Measurements from ENCODE around the gene SMAD2. TPM values are rescaled to one million over a fixed set of nuclear protein-coding genes. Genes with fewer than 3 reads are reported as not detected.

Gene SMAD2
- total and polyA plus RNA-seq, 2 of the 8 experiments (the other 6 are each of a cell fraction or from before 2014, with no cell fraction given), result 28.4 to 124 TPM

GRCh38 chr18:47799376-47799775 lies 131.1 kb downstream of the SMAD2 start (continued):
- TF ChIP-seq CHD7 (IDR thresholded peaks at IDR 0.05; ENCODE audit: insufficient replicate concordance, low read length) (no peak), CBX5 (IDR thresholded peaks at IDR 0.05; ENCODE audit: low read depth, low read length) (no peak), BRCA1 (IDR thresholded peaks at IDR 0.05; ENCODE audit: low read depth, low read length) (no peak), SP2 (IDR thresholded peaks at IDR 0.05; ENCODE audit: low read length) (no peak), MAX (IDR thresholded peaks at IDR 0.05) (no peak), MAFK (IDR thresholded peaks at IDR 0.05; ENCODE audit: low read depth, low read length) (no peak)
